HG03342 (cell line): Measurements from ENCODE around the gene FAM204A.

Experiments used
- ATAC-seq: cut with Tn5 transposase; IDR thresholded peaks from one replicate; pipeline ENCODE4 v1.9.1; 2021; ENCODE audit warnings: mild to moderate bottlenecking, moderate library complexity; ENCODE audit not compliant: unreplicated experiment

Gene FAM204A

DNA sequence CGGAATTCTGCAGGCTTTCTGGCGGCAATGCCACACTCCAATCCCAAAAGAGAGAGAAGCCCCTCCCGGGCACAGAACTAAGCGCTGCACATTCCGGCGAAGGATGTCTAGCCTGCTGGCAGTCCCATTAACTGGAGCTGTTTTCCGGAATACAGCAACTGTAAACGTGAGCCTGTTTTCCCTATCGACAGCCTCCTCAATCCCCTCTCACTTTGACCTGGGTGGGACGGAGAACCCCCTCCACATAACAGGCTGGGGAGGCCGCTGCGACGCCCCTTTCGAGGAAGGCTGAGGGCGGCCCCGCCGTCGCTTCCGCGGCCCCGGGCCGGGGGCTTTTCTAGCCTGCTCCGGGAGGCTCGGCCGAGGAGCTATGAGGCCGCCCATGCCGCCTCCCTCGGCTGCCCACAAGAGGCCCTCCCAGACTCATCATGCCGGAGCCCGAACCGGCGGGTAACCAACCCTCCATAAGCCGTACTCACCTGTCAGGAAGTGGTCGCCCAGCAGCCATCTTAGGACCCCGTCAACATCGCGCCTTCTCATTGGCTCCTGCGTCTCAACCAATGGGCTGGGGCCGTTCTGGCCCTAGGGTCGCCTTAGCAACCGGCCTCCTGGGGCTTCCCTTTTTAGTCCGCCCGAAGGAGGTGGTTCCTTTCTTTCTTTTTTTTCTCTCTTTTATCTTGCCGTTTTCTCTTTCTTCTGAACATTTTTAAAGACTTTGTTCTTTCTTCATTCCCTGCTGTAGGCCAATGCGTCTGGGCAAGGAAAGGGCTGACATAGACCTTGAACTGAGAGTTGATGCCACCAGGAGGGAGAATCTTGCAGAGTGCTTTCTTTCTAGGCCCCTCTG is at the start of gene FAM204A:
Gene FAM204A (minus strand): TSS at position 534 of the 847 bp plus-strand sequence. CDS start 5,909 bp downstream, outside the sequence.
- peak; percentile 100 for ATAC-seq

DNA sequence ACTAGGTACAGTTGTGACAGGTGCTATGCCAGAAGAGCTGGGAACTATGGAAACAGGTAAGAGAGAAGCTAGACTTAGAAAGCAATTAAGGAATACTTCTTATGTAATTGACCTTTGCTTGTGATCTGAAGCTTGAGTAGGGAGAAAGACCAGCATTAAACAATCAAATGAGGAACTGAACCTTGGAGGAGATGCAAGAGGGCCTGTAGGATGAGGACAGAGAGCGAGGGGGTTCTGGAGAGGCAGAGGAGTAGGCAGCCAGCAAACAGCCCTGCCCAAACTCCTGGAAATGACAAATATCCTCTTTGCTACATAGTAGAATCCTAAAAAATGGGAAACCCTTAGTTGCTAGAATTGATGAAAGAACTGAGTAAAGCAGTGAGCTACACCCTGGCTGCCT is 41.6 kb upstream of the FAM204A start:
- ATAC-seq, result no peak

DNA sequence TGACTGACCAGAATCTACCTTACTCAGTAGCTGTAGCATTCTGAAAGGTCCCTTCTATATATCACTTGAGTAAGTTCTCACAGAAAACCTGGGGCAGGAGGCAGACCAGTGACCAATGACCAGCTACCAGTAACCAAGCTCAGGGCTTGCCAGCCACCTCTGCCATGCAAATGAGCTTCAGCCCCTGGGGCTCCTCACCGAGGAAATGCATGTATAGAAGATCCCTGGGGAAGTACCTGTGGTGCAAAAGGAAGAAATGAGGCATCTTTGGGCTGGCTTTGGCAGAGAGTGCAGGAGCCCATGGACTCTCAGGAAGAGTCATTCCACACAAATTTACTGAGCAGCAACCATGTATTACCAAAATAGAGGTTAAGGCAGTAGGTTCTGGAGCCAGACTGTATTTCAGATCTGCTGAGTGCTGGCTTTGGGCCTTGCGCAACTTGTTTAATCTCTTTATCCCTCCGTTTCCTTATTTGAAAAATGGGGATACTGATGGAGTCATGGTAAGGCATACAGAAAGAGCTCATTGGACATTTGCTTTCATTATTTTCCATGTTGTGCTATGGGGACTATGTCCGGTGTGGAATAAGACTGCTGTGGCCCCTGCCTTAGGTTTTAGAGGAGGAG is 41.1 kb upstream of the FAM204A start:
- ATAC-seq, result no peak

DNA sequence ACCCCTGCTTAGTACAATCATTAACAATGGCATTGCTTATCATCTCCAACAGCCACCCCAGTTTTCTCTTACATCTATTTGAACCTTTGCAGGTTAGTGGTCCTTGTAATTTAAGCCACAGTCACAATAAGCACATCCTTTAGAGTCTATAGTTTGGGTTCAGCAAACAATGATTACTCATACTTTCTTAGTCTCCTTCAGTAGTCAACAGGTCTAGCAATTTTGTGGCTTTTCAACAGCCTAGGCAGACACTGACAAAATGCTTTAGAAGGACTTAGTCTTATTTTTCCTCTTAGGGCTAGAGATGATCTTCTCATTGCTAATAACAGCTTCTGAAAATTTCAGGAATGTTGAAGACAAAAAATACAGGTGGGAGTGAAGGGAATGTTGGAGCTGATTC is 32.3 kb upstream of the FAM204A start:
- ATAC-seq, result no peak

DNA sequence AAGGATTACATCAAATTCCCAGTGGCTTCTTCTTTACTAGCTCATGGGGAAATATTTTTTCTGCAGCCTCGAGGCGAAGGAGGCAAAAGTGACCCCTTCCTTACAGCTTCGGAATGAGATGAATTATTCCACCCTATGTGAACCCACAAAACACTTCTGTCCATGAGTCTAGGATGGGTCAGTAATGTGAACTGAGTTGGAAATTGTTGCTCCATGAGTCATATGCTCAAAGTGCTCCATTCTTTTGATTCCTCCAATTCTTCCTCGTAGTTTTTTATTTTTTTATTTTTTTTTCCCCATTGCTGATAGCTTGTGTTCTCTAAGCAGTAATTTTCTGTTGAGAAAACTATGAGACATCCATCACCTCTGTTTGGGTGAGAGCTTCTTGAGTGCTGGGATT is 31.7 kb upstream of the FAM204A start:
- ATAC-seq, result no peak

DNA sequence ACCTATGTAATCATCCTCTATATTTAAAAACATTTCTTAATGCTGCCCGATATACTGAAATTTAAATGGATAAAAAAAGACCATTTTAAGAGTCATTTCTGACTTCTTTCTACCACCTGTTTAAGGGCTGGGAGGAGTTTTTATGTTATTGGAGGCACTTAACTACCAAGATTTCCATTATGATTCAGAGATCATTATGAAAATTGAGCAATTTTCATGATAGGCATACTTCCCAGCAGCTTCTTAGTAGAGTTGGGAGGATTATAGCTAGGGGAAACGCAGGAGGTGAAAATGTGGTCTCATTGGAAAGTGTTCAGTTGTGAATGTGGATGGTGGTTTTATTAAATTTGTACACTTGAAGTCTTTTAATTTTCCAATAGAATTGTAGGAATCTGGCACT is 28.4 kb upstream of the FAM204A start:
- no peak for ATAC-seq

DNA sequence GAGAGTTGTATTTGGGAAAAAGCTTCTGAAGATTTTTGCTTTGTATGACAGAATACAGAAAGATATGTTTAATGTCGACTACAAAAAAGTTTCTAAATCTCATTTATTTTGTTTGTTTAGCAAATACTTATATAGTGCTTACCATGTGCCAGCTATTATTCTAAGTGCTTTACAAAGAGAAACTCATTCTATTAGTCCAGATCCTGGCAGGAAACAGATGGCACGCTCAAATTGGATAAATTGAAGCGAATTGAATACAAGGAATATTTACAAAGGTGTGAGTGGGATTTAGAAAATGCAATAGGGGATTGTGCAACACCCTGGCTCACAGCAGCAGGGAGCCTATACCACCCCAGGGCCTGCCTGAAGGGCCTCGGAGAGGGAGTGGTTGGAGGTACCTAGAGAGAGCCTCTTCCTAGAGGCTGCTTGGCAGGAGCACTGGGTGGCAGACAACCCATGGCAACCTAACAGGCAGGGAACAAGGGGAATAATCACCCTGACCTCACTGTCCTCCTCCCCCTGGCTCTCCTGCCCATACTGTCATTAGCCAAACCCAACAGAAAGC is 27.6 kb upstream of the FAM204A start:
- no peak for ATAC-seq

DNA sequence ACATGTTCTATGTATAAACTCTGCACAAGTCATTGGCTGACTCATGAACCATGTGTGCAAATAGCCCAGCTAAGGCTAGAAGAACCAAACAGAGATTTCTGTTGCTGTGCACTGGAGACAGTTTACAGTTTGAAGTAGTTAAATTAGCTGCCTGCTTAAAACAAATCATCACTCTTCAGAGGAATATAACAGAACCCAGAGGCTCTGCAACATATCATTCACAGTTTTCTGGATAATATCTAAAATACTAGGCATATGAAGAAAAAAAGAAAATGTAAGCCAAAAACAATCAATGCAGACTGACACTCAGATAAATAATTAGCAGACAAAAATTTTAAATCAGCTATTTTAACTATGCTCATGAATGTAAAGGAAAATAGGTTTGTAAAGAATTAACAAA is 23.6 kb upstream of the FAM204A start:
- no peak for ATAC-seq

DNA sequence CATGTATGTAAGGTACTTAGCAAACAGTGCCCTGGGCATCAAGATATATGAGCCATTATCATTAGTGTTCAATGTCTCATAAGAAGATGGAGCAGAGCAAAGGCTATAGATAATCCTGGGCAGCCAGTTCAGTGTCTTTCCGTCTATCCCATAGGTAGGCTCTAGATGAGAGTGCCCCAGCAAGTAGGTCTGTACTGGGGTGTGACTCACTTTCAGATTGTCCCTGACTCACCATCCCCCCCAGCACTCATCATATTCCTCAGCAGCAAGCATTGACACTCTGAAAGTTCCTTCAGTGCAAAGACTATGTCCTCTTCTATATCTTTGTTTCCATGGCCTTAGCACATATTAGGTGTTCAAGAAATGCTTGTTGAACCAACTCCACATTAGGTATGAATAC is 20.0 kb upstream of the FAM204A start:
- no peak for ATAC-seq

DNA sequence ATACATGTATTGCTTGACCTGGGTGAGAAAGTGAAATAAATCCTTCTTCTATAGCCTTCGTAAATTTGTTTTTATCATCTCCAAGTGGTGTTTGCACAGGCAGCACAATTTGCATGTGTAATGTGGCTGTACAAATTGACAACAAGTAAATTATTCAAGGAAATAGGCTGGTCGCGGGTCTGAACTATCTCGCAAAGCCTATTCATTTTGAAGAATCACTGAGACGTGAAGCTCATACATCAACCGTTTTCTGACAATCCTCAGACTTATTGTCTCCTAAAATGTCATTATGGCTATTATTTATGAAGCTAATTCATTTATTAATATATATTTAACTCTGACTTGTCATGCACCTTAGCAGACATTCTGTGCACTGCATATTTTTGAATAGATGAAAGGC is 16.2 kb upstream of the FAM204A start:
- no peak for ATAC-seq

DNA sequence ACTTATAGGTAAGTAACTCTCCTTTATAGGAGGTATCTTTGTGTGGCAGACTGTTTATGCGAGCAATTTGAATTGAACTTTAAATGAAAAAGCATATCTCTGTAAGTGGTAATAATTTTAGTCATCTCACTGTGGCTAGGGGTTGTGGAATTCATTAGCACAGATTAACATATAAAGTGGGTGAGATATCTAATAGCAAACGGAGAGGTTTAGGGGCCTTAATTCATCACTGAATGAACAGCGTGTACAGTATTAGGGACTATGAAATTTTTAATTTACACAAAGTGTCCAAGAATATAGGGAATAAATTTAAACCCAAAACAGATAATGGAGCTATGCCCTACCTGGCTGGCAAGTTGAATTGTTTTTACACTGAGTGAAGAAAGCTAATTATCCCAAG is 15.7 kb upstream of the FAM204A start:
- ATAC-seq, result no peak

DNA sequence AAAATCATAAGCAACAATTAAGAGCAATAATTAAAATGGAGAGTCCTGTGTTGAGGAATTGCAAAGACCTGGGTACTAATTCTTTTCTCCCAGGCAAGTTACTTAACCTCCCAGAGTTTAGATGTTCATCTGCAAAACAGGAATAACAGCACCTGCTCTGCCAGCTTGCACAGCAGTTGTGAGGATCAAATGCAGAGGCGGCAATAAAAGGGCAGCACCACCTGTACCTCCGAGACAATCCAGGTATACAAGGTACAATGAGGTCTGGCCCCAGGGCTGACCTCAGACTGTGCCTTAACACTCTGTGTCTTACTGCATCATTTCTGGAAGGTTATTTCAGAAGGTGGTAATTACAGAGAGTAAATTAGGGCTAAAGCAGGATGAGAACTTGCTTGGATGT is 14.5 kb upstream of the FAM204A start:
- ATAC-seq, result no peak

DNA sequence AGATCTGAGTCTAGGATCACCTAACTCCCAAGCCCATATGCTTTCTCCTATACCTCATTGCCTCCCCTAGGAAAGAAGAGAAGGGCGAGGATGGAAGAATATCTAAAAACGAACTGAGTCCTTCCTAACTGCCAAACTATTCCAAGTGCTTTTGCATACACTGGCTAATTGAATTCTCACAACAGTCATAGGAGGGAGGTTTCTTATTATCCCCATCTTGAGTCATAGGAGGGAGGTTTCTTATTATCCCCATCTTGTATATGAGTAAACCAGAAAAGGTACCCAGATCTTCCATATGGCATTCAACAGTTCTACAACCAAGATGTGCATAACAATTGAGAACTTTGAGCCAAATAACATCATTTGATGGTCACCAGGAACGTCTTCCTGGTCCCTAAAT is 13.1 kb upstream of the FAM204A start:
- ATAC-seq, result no peak

DNA sequence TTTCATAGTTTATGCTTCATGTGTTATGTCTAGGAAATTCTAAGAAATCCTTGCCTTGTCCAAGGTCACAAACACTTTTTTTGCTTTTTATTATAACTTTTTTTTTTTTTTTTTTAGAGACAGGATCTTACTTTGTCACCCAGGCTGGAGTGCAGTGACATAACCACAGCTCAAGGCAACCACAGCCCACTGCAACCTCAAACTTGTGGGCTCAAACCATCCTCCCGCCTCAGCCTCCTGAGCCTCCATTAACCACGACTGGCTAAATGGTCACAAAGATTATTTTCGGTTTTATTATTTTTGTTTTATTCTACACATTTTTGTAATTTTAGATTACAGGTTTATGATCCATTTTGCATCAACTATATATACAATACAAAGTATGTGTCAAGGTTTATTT is 7.1 kb upstream of the FAM204A start:
- no peak for ATAC-seq

DNA sequence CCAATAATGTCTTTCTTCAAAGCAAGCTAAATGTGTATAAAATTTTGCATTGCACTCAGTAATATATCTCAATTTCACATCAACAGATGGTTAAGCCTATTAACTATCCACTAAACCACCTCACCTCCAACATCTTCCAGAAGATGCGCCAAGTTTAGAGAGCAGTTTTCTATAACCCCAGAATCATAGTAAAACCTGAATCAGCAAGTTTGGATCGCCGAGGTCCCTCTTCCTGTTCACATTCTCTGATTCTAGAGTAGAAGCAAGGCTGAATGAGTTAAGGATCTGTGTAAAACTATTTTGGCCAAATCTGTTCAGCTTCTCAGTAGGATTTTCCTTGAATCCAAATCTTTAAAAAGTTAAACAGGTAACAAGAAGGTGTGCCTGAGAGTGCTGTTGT is 1.4 kb upstream of the FAM204A start:
- no peak for ATAC-seq

DNA sequence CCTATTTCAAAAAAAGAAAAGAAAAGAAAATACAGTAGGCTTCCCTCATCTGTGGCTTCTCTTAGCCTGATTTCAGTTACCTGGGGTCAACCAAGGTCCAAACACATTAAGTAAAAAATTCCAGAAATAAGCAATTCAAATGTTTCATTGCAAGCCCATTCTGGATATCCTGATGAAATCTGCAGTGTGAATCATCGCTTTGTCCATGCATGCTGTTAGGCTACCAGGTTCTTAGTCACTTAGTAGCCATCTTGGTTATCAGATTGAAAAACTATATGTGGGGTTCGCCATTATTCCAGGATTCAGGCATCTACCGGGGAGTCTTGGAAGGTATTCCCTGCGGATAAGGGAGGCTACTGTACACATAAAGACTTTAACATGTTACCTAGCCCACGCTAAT is 991 bp upstream of the FAM204A start:
- ATAC-seq, result no peak

DNA sequence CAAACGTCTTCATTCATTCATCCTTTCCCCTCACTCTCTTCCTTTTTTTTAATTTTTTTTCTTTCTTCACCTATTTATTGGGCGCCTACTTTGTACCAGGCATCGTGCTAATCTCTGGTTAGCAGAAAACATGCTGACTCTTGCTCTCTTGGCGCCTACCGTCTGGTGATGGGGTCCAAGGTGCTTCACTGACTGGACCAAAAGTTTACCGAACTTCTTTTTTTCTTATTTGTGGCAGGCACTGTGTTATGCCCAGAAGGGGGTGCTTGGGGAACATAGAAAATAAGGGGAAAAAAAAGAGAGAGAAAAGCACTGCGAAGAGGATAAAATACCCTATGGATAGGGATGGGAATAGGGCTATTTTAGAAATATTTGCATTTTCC is 505 bp upstream of the FAM204A start:
- ATAC-seq, result peak; percentile 1

DNA sequence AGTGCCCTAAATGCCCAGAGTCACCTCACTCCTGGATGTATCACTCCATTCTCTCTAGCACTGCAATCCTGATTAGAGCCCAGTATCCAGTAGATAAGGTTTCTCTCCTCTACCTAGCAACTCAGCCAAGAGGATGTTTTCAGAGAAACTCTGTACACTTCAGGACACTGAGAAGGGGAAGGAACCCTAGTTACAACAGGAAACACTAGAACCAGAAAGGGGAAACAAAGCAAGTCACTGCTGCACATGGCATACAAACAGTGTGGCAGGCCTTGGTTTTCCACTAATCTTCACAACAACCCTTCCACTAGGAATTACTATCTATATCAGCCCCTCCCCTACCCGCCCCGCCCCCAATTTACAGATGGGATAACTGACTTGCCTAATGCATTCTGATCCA is 1.6 kb downstream of the FAM204A start:
- ATAC-seq, result no peak

DNA sequence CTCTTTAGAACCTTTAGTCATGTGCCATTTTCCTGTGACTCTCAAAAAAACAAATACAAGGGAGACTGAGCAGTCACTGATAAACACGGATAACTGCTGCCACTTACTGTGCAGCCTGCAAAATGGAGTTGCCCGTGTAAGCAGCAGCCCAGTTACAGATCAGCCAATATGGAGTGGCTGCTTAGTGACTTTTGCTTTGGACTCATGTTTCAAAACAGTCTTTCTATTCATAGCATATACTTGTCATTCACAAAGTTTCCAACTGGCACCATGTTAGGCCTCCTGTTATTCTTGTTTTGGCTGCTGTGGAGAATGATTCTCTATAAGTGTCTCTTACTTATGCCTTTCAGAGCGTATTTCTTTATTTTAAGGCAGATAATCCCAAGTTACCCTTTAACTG is 3.0 kb downstream of the FAM204A start:
- ATAC-seq, result no peak

DNA sequence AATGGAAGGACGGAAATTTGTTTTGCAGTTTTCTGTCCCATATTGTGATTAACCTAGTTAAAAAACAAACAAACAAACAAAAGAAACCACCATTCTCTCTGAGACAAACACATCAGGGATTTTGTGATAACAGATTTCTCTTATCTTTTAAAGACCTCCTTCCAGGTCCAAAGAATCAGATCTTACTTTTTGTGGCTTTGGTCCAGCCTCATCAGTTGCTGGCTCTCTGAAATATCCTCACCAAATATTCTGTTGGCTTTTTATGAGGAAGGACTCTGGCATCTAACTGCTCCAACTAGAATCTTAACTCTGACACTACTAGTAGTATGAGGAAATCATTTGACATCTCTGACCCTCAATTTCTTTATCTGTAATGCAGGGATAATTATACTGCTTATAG is 4.8 kb downstream of the FAM204A start:
- no peak for ATAC-seq

DNA sequence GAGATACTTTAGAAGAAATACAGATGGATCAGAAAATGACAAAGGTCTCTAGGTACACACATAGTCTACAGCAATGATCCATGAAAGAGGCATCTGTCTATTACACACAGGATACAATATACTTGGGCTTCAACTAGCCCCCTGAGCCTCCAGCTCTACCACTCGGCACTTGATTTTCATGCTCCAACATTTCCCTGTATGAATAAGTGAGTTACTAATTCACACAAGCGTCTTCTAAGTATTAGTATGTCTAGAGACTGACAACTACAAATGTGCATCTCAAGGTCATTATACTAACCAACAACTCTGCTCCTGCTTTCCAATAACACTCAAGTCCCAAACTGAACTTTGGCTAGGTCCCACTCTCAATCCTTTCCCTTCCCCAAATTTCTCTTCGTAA is 8.3 kb downstream of the FAM204A start:
- no peak for ATAC-seq

DNA sequence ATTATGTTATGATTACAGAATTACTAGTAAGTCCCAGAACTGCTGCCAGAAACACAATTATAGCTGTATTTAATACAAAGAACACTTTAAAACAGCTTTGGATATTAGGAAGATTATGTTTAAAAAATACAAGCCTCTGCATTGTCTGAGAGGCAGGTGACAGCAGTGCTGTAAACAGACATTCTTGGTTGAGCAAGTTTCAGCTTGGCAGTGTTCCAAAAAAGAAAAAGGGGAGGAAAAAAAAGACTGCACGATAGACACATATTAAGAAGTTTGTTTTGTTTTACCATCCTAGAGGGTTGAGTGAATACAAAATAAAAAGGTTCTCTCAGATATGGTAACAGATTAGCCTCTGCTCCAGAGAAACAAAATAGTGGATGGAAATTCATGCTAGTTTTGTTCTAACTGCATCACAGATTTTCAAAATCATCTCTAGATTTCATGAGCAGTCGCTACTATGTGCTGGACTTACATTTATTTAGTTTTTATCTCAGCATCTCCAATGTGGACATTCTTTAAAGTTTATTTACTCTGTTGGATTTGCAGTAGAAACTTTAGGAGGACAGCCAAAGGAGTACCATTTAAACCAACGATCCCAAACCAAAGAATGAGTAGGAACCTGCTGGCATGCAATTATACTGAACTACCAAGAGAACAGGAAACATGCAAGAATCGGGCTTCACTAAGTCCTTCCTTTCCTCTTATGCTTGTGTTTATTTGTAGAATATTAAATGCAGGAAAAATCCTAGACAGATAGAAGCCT is 9.0 kb downstream of the FAM204A start:
- ATAC-seq, result no peak
